Stimulated activated CD4-positive, alpha-beta T cell treated with anti-CD3 and anti-CD28 coated beads, Interleukin-15, amount 100 ng/mL, for 48 hours (primary cell): Measurements from ENCODE around the gene ULBP1.
A peak's percentile ranks its signal among the peaks of the same experiment; 100 is the strongest.
"Not testable (repeated sequence)": the region's sequence is repeated elsewhere in the genome, so short reads cannot be mapped to it uniquely, and the experiment has no call there.

Experiments
- DNase-seq, 2 donors: peaks; one replicate each; pipeline ENCODE4 v3.0.0-alpha.2; 2020; ENCODE audit warnings: low read depth in 2 of 2

ULBP1 gene

GRCh38 chr6:149951626-149952025 is 12.1 kb upstream of the ULBP1 start:
- DNase-seq, result no peak

DNA sequence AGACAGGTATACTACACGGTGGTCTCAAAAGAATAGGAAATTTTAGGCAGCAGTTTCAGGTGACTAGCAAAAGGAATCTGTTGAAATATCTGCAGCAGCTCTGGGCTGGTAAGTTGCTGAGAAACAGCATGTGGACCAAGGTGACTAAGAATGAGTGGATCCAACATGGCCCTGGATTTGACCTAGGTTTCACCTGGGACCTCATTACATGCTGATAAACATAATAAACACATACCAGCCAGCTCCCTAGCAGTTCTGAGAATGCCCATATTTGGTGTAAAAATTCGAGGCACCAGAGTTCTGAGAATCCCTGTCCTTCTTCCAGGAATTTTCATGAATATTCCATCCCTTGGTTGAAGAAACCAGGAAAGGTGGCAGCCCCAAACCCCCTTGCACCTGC is 10.4 kb upstream of the ULBP1 start:
- not testable (repeated sequence) for DNase-seq

DNA sequence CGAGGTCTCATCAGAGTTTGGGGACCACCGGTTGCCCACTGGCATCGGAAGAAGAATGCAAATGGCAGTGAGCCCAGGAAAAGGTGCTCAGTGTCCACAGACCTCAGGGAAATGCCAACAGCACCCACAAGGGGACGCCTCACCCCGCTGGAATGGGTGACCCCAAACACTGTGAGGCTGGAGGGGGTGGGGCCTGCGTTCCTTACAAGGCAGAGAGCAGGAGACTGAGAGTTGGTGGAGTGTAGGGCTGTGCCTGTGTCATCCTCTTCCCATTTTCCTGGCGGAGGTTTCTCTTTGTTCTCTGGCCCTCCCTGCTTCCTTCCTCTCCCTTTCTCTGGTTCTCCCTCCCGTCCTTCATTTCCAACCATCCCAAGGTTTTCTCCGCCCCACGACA is 9.8 kb upstream of the ULBP1 start:
- DNase-seq, result not testable (repeated sequence)

- DNase-seq, result not testable (repeated sequence)
Observed at GRCh38 chr6:149954328-149954983, 9.3 kb upstream of the ULBP1 start.

GRCh38 chr6:149954984-149955653 is 8.6 kb upstream of the ULBP1 start:
- DNase-seq, result not testable (repeated sequence)

- not testable (repeated sequence) for DNase-seq
Observed at GRCh38 chr6:149955654-149956317, 8.0 kb upstream of the ULBP1 start.

GRCh38 chr6:149958124-149958523 is 5.6 kb upstream of the ULBP1 start:
- DNase-seq, result not testable (repeated sequence)

- not testable (repeated sequence) for DNase-seq
Observed at GRCh38 chr6:149959806-149960205, 3.9 kb upstream of the ULBP1 start.

DNA sequence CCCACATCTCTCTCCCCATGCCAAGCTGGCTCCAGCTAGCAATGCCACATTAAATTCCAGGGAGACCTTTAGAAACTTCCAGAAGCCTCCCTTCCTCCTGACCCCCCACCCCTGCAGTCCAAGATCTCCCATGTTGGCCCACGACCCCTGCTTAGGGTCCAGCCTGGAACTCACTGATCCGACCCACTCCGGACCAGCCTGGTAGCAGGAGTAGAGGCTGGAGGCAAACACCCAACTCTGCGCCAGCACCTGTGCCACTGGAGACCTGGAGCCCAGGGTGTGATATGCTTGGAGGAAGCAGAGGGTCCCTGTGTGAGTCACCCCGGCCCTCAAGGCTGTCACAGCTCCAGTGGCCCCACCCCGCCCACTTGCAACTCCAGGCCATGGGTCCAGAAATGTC is 3.3 kb upstream of the ULBP1 start:
- no peak for DNase-seq

DNA sequence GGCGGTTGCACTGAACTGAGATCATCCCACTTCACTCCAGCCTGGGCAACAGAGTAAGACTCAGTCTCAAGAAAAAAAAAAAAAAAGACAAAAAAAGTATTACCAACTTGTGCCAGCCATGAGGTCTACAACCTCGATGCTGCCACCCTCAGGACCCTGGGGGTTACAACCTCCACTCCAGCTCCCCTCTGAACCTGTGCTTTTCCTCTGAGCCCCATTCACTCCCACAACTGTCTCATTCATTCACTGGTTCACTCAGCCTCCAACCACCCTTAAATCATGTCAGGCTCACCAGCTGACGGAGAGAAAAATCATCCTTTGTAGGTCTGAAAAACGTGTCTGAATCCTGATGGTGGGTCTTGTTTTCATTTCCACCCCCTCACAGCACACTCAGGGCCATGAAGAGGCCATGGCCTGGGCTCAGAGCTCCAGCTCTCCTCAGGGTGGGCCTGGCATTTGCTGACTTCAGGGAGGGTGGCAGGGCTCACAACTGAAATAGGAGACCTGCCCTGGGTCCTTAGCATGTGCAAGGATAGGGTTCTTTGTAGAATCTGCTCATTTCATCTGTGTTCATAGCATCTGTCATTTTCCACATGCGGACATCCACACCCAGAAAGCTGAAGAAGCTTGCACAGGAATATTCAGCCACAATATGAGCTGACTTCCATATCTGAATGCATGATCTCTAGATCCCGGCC is 1.9 kb upstream of the ULBP1 start:
- no peak for DNase-seq

- DNase-seq, result no peak
Observed at GRCh38 chr6:149962461-149963211, 1.1 kb upstream of the ULBP1 start.

- peak in 1 of 2 donors; percentile 43 for DNase-seq
Observed at GRCh38 chr6:149963212-149963461, 606 bp upstream of the ULBP1 start.

- DNase-seq, result no peak
Observed at GRCh38 chr6:149964308-149965193, 808 bp downstream of the ULBP1 start.

GRCh38 chr6:149965194-149966020 is 1.7 kb downstream of the ULBP1 start:
- no peak for DNase-seq

DNA sequence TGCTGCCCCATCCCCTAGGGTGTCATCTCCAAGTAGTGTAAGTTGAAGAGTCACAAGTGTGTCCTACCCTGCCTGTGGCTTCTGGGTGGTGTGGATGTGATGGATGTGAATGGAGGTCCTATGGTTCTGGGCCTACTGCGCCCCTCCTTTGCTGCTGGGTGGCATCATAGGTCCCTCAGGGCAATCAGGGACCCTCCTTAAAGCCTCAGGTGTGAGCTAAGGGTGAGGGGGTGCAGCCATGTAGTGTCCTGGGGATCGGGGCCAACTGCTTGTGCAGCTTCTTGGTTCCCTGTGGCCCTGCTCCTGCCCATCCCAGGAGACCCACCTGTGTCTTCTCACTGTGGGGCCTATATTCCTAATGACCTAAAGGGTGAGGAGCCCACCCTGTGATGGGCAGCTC is 2.6 kb downstream of the ULBP1 start:
- DNase-seq, result not testable (repeated sequence)

DNA sequence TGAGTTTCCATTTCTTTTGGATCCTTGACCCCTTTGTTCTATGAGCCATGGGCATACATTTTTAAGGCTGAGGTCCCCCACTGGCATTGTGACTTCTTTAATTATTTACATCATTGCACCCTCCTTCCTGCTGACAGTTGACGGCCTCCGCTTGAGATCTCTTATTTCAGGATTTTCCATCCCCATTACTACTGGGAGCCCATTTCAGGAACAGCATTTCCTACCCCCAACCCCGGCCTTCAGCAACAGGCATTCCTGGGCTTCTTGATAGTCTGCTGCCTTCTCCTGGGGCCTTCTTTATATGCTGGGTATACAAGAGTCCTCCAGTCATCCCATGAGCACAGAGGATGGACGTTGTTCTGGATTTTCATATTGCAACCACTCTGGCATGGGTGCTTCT is 3.8 kb downstream of the ULBP1 start:
- DNase-seq, result no peak

DNA sequence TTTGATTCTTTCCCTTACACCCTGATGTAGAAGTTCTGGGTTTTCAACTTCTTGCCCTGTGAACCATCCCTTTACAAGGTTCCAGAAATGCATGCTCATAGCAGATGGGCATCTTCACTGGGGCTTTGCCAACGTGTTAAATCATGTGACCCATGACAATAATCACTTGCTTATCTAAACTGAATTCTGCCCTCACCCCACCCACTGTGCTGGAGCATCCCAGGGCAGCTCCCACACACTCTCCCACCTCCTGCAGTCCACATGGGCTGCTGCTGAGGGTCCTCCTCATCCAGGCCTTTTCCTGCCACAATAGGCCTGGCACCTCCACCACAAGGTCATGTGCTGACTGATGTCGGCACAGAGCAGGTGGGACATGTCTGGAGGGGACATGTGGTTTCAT is 4.3 kb downstream of the ULBP1 start:
- not testable (repeated sequence) for DNase-seq

GRCh38 chr6:149968909-149969308 is 5.2 kb downstream of the ULBP1 start:
- not testable (repeated sequence) for DNase-seq

- no peak for DNase-seq
Observed at GRCh38 chr6:149969635-149970034, 5.9 kb downstream of the ULBP1 start.

DNA sequence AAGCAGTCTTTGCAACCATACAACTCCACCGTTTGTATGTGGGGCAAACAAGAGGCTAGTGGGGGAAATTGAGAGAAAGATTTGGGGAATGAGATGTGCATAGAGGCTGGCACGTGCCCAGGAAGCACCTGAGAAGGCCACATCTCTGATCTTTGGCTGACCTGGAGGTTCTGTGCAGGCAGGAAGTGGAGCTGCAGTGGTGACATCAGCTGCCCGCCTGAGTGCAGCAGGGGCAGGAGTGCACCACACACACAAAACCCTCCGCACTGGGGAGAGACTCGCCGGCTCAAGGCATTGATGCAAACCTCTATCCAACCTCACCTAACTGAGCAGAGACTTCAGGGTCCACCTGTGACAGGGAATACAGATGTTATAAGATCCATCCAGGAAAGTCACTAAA is 10.7 kb downstream of the ULBP1 start:
- DNase-seq, result not testable (repeated sequence)
